ENCODE results near the gene EID1.
"Not testable (repeated sequence)": the region's sequence is repeated elsewhere in the genome, so short reads cannot be mapped to it uniquely, and the experiment has no call there.

Gene EID1

GRCh38 chr15:48869966-48870365 lies 8.0 kb upstream of the EID1 start:
- DNase-seq = no peak

DNA sequence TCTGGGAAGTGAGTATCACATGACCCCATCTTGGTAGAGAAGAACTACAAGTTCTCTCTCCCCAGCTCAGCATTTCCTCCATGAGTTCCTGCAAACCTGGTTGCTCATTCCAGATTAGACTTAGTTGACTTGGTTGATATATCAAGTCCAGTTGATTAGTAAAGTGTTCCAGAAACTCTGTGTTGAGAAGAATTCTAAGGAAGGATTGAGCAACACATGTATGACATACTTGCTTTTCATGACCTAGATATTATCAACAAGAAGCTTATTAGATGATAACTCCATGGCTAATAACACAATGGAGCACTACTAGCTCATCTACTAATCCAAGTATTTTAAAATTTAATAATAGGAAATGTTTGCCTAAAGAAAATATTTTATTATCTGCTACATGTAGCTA lies 6.4 kb upstream of the EID1 start:
- no peak for DNase-seq

GRCh38 chr15:48872632-48873031 lies 5.3 kb upstream of the EID1 start:
- DNase-seq = no peak

GRCh38 chr15:48875241-48875960 lies 2.5 kb upstream of the EID1 start:
- no peak for DNase-seq

DNA sequence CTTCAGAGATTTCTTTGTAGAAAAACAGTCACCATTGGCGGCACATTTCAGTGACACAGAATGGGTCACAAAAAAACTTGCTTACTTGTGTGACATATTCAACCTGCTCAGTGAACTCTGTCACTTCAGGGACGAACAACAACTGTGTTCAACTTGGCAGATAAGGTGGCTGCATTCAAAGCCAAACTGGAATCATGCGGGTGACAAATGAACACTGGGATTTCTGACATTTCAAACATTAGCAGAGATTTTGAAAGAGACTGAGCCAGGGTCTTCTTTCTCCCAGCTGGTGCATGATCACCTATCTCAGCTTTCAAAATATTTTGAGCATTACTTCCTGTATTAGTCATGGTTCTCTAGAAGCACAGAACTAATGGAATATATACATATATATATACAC lies 1.9 kb upstream of the EID1 start:
- no peak for DNase-seq

DNA sequence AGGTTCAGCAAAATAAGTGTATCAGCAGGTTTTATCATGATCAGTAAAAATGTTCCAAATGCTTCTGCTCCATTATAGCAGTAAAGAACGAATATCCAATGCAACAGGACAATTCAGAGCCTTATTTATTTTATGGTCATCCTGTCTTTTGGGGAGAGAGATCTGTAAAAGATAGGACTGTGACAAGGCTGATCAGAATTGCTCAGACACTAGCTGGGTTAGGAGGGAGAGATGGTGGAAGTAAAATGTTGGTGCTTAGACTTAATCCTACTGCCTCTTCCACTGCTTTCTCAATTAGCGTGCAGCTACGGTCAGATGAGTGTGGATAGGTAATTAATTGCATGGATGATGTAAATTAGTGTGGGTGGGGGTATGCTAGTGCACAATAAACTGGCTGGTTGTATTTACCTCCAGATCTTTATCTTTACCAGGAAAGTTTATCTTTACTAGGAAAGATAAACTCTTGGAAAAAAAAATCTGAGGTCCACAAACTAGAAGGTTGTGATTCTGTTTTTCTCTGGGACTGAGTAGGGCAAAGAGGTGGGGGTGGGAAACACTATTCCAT lies 2.2 kb downstream of the EID1 start:
- DNase-seq = no peak

- DNase-seq = no peak
Measured at GRCh38 chr15:48883699-48884098, 5.8 kb downstream of the EID1 start.

DNA sequence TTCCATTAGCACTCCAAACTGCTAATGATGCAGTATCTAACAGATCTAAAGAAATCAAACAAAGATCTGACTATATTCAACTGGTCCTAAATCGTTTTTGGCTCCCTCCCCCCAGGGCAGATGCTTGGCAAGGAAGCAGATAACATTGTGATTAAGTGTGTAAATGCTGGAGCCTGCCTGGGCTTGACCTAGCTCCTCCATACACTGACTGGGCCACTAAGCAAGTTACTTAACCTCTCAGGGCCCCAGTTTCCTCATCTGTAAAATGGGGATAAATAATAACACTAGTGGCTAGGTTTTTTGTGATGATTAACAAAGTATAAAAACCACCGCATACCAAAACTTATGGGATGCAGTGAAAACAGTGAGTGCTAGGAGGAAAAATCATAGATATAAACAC lies 9.2 kb downstream of the EID1 start:
- DNase-seq = no peak

GRCh38 chr15:48888191-48888590 lies 10.3 kb downstream of the EID1 start:
- no peak for DNase-seq

- DNase-seq = no peak
Measured at GRCh38 chr15:48888836-48889235, 10.9 kb downstream of the EID1 start.

- no peak for DNase-seq
Measured at GRCh38 chr15:48889925-48890324, 12.0 kb downstream of the EID1 start.

- DNase-seq = no peak
Measured at GRCh38 chr15:48890375-48890972, 12.5 kb downstream of the EID1 start.

DNA sequence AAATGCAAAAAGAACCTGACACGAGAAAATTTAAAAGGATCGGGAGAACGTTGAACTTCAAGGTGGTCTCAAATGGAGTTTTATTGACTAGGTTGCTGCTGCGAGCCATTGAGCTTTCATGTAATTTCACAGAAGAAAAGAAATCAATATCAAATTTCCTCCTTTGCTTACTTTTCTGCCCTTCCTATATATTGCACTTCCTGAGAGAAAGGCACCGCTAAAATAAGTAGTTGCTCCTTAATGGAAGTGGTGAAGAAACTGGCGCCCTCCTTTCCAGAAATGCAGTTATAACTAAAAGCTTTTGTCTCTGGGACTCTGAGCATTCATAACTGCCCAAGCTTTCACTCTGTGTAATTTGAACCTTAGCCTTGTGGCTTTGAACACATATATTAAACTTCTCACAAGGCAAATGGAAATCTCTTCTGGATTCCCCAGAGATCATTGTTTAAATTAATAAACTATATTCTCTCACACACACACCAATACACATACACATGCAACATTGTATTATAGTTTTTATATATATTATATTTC lies 13.4 kb downstream of the EID1 start:
- no peak for DNase-seq

DNA sequence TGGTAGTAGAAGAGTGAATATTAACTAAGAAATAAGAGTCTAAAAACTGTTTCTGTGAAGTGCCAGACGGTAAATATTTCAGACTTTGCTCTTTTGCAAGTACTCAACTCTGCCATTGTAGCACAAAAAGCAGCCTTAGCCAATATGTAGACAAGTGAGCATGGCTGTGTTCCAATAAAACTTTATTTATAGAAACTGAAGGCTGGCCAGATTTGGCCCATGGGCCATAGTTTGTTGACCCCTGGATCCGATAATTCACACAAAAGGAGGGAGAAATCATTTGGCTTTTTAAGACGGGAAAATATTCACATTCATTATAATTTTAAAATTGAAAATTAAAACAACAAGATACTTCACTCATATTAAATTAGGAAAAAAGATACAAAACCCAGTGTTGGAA lies 15.4 kb downstream of the EID1 start:
- no peak for DNase-seq

GRCh38 chr15:48896869-48897814 lies 19.2 kb downstream of the EID1 start:
- DNase-seq = peak in 6 of 14 donors; percentile 19 to 36 (median 22)

- DNase-seq = peak in 1 of 14 donors; percentile 13
Measured at GRCh38 chr15:48898032-48898431, 20.1 kb downstream of the EID1 start.

- no peak for DNase-seq
Measured at GRCh38 chr15:48898446-48898845, 20.5 kb downstream of the EID1 start.

- DNase-seq = no peak
Measured at GRCh38 chr15:48899793-48900192, 21.9 kb downstream of the EID1 start.

- DNase-seq = no peak
Measured at GRCh38 chr15:48904758-48905157, 26.8 kb downstream of the EID1 start.

DNA sequence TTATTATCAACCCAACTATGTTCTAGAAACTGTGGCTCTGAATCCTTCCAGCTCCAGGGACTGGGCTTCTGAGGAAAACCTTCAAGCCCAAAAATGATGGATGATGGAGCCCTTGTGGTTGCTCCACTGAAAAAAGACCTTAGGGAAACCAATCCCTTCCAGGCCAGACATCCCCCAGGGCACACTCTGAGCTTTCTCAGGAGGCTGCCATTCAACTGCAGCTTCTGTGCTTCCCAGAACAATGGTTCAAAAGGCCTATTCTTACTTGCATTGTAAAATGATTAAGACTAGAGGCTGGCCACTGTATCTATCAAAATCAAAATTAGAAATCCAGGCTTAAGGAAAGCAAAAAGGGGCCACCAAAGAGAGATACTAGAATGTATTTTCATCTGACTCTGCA lies 27.3 kb downstream of the EID1 start:
- no peak for DNase-seq

DNA sequence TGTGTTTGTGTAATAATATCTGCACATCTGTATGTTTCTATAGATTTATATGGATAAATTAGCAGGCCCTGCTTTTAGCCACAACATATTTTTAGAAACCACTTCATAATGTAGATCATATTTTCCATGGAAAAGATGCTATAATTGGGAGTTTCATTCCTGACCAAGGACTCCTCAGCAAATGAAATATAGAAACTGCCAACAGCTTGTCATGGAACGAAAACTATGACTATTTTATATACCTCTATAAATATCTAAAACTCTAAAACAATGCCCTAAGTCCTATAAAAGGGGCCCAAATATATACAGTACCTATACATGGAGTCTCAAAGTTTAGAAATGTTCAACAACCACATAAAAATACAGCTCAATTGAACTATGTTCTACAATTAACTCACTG lies 27.9 kb downstream of the EID1 start:
- DNase-seq = no peak

- DNase-seq = not testable (repeated sequence)
Measured at GRCh38 chr15:48909313-48909712, 31.4 kb downstream of the EID1 start.

GRCh38 chr15:48910554-48910953 lies 32.6 kb downstream of the EID1 start:
- not testable (repeated sequence) for DNase-seq
